Smooth muscle cell (in vitro differentiated cells): ENCODE data around the gene PCDH1. TPM values are rescaled to one million over a fixed set of nuclear protein-coding genes. Genes with fewer than 3 reads are reported as not detected.

ENCODE experiments used
- DNase-seq: peaks from one replicate; lab custom pipeline; 2025; ENCODE audit not compliant: unreplicated experiment; lab: John Stamatoyannopoulos, UW
- H2AFZ ChIP-seq: fragments of 200-600 bp; sonication (generic); 2 replicates; pipeline ENCODE4 v1.6.0; 2016; ENCODE audit warnings: antibody characterized with exemption, low read depth, mild to moderate bottlenecking
- H3F3A ChIP-seq: fragments of 200-600 bp; sonication (generic); 2 replicates; pipeline ENCODE4 v1.6.0; 2017; ENCODE audit warnings: antibody characterized with exemption, low read depth
- H3K27ac ChIP-seq: fragments of 200-600 bp; sonication (generic); 2 replicates; pipeline ENCODE4 v1.5.1; 2016; ENCODE audit warnings: low read depth, mild to moderate bottlenecking
- H3K27me3 ChIP-seq: fragments of 200-600 bp; sonication (generic); 2 replicates; pipeline ENCODE4 v1.6.1; 2016; ENCODE audit warnings: low read depth, mild to moderate bottlenecking
- H3K36me3 ChIP-seq: fragments of 200-600 bp; sonication (generic); 2 replicates; pipeline ENCODE4 v1.5.1; 2016; ENCODE audit warnings: low read depth
- H3K4me1 ChIP-seq: fragments of 200-600 bp; sonication (generic); 2 replicates; pipeline ENCODE4 v1.5.1; 2016; ENCODE audit warnings: low read depth
- H3K4me2 ChIP-seq: fragments of 200-600 bp; sonication (generic); 2 replicates; pipeline ENCODE4 v1.6.0; 2016; ENCODE audit warnings: mild to moderate bottlenecking
- H3K4me3 ChIP-seq: fragments of 200-600 bp; sonication (generic); 2 replicates; pipeline ENCODE4 v1.5.1; 2016; ENCODE audit warnings: mild to moderate bottlenecking
- H3K79me2 ChIP-seq: fragments of 200-600 bp; sonication (generic); 2 replicates; pipeline ENCODE4 v1.6.0; 2016; ENCODE audit warnings: low read depth, mild to moderate bottlenecking
- H3K9ac ChIP-seq: fragments of 200-600 bp; sonication (generic); 2 replicates; pipeline ENCODE4 v1.6.0; 2016; ENCODE audit warnings: low read depth
- H3K9me3 ChIP-seq: fragments of 200-600 bp; sonication (generic); replicated peaks from 2 replicates; pipeline ENCODE4 v1.5.1; 2016; ENCODE audit warnings: low read depth
- H4K20me1 ChIP-seq: fragments of 200-600 bp; sonication (generic); 2 replicates; pipeline ENCODE4 v1.6.0; 2016; ENCODE audit warnings: low read depth
- CTCF ChIP-seq: fragments of 200-600 bp; sonication (generic); IDR thresholded peaks from 2 replicates; pipeline ENCODE4 v1.5.1; 2017; ENCODE audit warnings: borderline replicate concordance, mild to moderate bottlenecking, antibody characterized with exemption; ENCODE audit not compliant: insufficient read depth, poor library complexity, severe bottlenecking
- WGBS: methylation state at CpG from one replicate; pipeline ENCODE4 v1.1.7; 2016; ENCODE audit warnings: low lambda C conversion rate; 5-methylcytosine and 5-hydroxymethylcytosine counted together
- polyA plus RNA-seq: library from polyadenylated mRNA; unstranded; fragments of >200 nt; fragmentation: Nextera tagmentation; extraction: Ambion mirVana; gene quantifications from 2 replicates; pipeline ENCODE4 v1.2.1, GENCODE V29; 2016
- total RNA-seq: library from RNA; depleted of rRNA; stranded (reverse); fragments of >200 nt; gene quantifications from 2 replicates; pipeline ENCODE4 v1.2.3, GENCODE V29; 2014

The PCDH1 gene
- total and polyA plus RNA-seq, 2 experiments from 2014 or later, result 2.5 to 14.7 TPM

GRCh38 chr5:141834331-141834730, 43.9 kb downstream of the PCDH1 start:
- Histone ChIP-seq H3K36me3 (no peaks in the 10 kb centered on the region), H2AFZ (no peak overlapping the region), H3K4me1 (peaks cover 25% of the 10 kb centered on the region), H3F3A (no peaks in the 10 kb centered on the region), H3K79me2 (no peaks in the 10 kb centered on the region), H3K4me3 (no peak overlapping the region), H3K27me3 (no peaks in the 10 kb centered on the region), H3K9me3 (no peaks in the 10 kb centered on the region), H3K9ac (no peak overlapping the region), H3K27ac (no peak overlapping the region), H4K20me1 (no peaks in the 10 kb centered on the region), H3K4me2 (no peak overlapping the region)
- 45% methylated on average over 2 of the region's 2 CpGs for WGBS
- DNase-seq, result no peak
- TF ChIP-seq CTCF, result no peak

- Histone ChIP-seq H3K27ac (no peak overlapping the region), H3K9me3 (no peaks in the 10 kb centered on the region), H3K4me3 (no peak overlapping the region), H4K20me1 (no peaks in the 10 kb centered on the region), H2AFZ (no peak overlapping the region), H3F3A (no peaks in the 10 kb centered on the region), H3K9ac (no peak overlapping the region), H3K27me3 (no peaks in the 10 kb centered on the region), H3K4me2 (no peak overlapping the region), H3K79me2 (no peaks in the 10 kb centered on the region), H3K4me1 (peaks cover 16% of the 10 kb centered on the region), H3K36me3 (no peaks in the 10 kb centered on the region)
- WGBS, result 89% methylated on average over 4 of the region's 4 CpGs
- no peak for TF ChIP-seq CTCF
- DNase-seq, result no peak
These were observed 46.1 kb downstream of the PCDH1 start for GRCh38 chr5:141832131-141832530.

- no peaks in the 10 kb centered on the region for H3K79me2 ChIP-seq
- peaks cover 9% of the 10 kb centered on the region for H3K4me1 ChIP-seq
- H3K27me3 ChIP-seq, result no peaks in the 10 kb centered on the region
- TF ChIP-seq CTCF, result no peak
- no peaks in the 10 kb centered on the region for H4K20me1 ChIP-seq
- H3K4me2 ChIP-seq, result no peak overlapping the region
- 69% methylated on average over 4 of the region's 4 CpGs for WGBS
- no peaks in the 10 kb centered on the region for H3F3A ChIP-seq
- H2AFZ ChIP-seq, result no peak overlapping the region
- H3K4me3 ChIP-seq, result no peak overlapping the region
- no peaks in the 10 kb centered on the region for H3K9me3 ChIP-seq
- H3K27ac ChIP-seq, result no peak overlapping the region
- no peak overlapping the region for H3K9ac ChIP-seq
- no peaks in the 10 kb centered on the region for H3K36me3 ChIP-seq
- DNase-seq, result no peak
These were observed 50.0 kb downstream of the PCDH1 start for GRCh38 chr5:141828162-141828561.

- no peaks in the 10 kb centered on the region for H3K9me3 ChIP-seq
- no peak overlapping the region for H3K4me3 ChIP-seq
- H3K36me3 ChIP-seq, result no peaks in the 10 kb centered on the region
- H3K79me2 ChIP-seq, result no peaks in the 10 kb centered on the region
- peaks cover 16% of the 10 kb centered on the region for H3K4me1 ChIP-seq
- no peaks in the 10 kb centered on the region for H3K27me3 ChIP-seq
- H4K20me1 ChIP-seq, result no peaks in the 10 kb centered on the region
- no peak for DNase-seq
- H3F3A ChIP-seq, result no peaks in the 10 kb centered on the region
- TF ChIP-seq CTCF, result no peak
- no peak overlapping the region for H3K4me2 ChIP-seq
- no peak overlapping the region for H3K27ac ChIP-seq
- H3K9ac ChIP-seq, result no peak overlapping the region
- 68% methylated on average over 4 of the region's 4 CpGs for whole genome bisulfite sequencing
- no peak overlapping the region for H2AFZ ChIP-seq
These were observed 51.5 kb downstream of the PCDH1 start for GRCh38 chr5:141826674-141827073.
